ENCODE results near the gene ISM2. TPM values are rescaled to one million over a fixed set of nuclear protein-coding genes. Genes with fewer than 3 reads are reported as not detected.
A peak's percentile ranks its signal among the peaks of the same experiment; 100 is the strongest.

The ISM2 gene
- total and polyA plus RNA-seq, 2 of the 13 experiments (the other 11 are each of a cell fraction or from before 2014, with no cell fraction given): 1.8 to 40.7 TPM

DNA sequence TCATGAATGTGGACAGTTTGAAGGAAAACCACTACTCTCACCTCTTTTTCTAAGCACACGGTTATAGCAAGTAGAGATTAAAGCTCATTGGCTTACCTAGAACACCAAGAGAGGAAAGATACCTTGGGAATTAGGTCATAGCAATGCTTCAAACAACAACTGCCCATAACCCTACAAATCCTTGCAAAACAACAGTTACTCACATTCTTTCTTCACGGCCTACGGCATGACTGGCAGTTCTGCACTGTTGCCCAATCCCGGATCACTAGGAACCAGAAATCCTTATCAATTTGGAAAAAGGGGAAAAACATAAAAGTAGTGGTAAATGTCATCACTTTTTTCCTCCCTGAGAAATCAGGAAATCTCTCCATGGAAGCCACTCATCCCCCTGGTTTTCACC, 9.6 kb upstream of the ISM2 start (continued):
- TF ChIP-seq, protein P1, sequence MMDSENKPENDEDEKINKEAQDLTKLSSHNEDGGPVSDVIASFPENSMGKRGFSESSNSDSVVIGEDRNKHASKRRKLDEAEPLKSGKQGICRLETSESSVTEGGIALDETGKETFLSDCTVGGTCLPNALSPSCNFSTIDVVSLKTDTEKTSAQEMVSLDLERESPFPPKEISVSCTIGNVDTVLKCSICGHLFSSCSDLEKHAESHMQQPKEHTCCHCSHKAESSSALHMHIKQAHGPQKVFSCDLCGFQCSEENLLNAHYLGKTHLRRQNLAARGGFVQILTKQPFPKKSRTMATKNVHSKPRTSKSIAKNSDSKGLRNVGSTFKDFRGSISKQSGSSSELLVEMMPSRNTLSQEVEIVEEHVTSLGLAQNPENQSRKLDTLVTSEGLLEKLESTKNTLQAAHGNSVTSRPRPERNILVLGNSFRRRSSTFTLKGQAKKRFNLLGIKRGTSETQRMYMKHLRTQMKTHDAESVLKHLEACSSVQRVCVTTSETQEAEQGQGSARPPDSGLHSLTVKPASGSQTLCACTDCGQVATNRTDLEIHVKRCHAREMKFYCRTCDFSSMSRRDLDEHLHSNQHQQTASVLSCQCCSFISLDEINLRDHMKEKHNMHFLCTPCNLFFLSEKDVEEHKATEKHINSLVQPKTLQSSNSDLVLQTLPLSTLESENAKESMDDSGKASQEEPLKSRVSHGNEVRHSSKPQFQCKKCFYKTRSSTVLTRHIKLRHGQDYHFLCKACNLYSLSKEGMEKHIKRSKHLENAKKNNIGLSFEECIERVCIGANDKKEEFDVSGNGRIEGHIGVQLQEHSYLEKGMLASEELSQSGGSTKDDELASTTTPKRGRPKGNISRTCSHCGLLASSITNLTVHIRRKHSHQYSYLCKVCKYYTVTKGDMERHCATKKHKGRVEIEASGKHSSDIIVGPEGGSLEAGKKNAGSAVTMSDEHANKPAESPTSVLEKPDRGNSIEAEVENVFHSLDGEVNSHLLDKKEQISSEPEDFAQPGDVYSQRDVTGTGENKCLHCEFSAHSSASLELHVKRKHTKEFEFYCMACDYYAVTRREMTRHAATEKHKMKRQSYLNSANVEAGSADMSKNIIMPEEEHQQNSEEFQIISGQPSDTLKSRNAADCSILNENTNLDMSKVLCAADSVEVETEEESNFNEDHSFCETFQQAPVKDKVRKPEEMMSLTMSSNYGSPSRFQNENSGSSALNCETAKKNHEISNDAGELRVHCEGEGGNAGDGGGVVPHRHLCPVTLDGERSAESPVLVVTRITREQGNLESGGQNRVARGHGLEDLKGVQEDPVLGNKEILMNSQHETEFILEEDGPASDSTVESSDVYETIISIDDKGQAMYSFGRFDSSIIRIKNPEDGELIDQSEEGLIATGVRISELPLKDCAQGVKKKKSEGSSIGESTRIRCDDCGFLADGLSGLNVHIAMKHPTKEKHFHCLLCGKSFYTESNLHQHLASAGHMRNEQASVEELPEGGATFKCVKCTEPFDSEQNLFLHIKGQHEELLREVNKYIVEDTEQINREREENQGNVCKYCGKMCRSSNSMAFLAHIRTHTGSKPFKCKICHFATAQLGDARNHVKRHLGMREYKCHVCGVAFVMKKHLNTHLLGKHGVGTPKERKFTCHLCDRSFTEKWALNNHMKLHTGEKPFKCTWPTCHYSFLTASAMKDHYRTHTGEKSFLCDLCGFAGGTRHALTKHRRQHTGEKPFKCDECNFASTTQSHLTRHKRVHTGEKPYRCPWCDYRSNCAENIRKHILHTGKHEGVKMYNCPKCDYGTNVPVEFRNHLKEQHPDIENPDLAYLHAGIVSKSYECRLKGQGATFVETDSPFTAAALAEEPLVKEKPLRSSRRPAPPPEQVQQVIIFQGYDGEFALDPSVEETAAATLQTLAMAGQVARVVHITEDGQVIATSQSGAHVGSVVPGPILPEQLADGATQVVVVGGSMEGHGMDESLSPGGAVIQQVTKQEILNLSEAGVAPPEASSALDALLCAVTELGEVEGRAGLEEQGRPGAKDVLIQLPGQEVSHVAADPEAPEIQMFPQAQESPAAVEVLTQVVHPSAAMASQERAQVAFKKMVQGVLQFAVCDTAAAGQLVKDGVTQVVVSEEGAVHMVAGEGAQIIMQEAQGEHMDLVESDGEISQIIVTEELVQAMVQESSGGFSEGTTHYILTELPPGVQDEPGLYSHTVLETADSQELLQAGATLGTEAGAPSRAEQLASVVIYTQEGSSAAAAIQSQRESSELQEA (CRISPR knock-in tag; IDR thresholded peaks at IDR 0.05; ENCODE audit: not compliant biosample characterization): no peak
- TF ChIP-seq KDM4B (CRISPR knock-in tag; IDR thresholded peaks at IDR 0.05) (no peak), PTBP1 (IDR thresholded peaks at IDR 0.05; ENCODE audit: low read depth, low read length, poor library complexity, severe bottlenecking) (no peak), TRIM24 (CRISPR knock-in tag; IDR thresholded peaks at IDR 0.05) (no peak), TGIF2 (CRISPR knock-in tag; IDR thresholded peaks at IDR 0.05) (no peak), AGO2 (optimal IDR thresholded peaks at IDR 0.05; ENCODE audit: low read depth, low read length) (no peak), CCDC6 (CRISPR knock-in tag; IDR thresholded peaks at IDR 0.05) (no peak), KLF6 (CRISPR knock-in tag; IDR thresholded peaks at IDR 0.05) (no peak), PHF21A (CRISPR knock-in tag; IDR thresholded peaks at IDR 0.05) (no peak), ZNF577 (CRISPR knock-in tag; IDR thresholded peaks at IDR 0.05; ENCODE audit: borderline replicate concordance, low read depth) (no peak), NCOA1 (CRISPR knock-in tag; IDR thresholded peaks at IDR 0.05) (no peak)
- TF ChIP-seq, protein P2, sequence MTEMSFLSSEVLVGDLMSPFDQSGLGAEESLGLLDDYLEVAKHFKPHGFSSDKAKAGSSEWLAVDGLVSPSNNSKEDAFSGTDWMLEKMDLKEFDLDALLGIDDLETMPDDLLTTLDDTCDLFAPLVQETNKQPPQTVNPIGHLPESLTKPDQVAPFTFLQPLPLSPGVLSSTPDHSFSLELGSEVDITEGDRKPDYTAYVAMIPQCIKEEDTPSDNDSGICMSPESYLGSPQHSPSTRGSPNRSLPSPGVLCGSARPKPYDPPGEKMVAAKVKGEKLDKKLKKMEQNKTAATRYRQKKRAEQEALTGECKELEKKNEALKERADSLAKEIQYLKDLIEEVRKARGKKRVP (CRISPR knock-in tag; IDR thresholded peaks at IDR 0.05): 0 out of 4 replicates have a peak, but pooled peaks of 1 of the 2 experiments have one; percentile 46
- TF ChIP-seq, protein P3, sequence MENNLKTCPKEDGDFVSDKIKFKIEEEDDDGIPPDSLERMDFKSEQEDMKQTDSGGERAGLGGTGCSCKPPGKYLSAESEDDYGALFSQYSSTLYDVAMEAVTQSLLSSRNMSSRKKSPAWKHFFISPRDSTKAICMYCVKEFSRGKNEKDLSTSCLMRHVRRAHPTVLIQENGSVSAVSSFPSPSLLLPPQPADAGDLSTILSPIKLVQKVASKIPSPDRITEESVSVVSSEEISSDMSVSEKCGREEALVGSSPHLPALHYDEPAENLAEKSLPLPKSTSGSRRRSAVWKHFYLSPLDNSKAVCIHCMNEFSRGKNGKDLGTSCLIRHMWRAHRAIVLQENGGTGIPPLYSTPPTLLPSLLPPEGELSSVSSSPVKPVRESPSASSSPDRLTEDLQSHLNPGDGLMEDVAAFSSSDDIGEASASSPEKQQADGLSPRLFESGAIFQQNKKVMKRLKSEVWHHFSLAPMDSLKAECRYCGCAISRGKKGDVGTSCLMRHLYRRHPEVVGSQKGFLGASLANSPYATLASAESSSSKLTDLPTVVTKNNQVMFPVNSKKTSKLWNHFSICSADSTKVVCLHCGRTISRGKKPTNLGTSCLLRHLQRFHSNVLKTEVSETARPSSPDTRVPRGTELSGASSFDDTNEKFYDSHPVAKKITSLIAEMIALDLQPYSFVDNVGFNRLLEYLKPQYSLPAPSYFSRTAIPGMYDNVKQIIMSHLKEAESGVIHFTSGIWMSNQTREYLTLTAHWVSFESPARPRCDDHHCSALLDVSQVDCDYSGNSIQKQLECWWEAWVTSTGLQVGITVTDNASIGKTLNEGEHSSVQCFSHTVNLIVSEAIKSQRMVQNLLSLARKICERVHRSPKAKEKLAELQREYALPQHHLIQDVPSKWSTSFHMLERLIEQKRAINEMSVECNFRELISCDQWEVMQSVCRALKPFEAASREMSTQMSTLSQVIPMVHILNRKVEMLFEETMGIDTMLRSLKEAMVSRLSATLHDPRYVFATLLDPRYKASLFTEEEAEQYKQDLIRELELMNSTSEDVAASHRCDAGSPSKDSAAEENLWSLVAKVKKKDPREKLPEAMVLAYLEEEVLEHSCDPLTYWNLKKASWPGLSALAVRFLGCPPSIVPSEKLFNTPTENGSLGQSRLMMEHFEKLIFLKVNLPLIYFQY (CRISPR knock-in tag; IDR thresholded peaks at IDR 0.05; ENCODE audit: borderline replicate concordance): no peak

All from HepG2 (cell line).